Sigmoid colon (tissue), 7 donors: ENCODE results near the gene CCNQ. TPM values are rescaled to one million over a fixed set of nuclear protein-coding genes. Genes with fewer than 3 reads are reported as not detected.

Experiments used
- DNase-seq: peaks from one replicate; pipeline ENCODE4 v3.0.0-alpha.2; 2019
- H3K27ac ChIP-seq, 4 donors: fragments of 200-600 bp; sonication (generic); one replicate each; pipeline ENCODE4 v1.5.1; 2016 to 2019; ENCODE audit warnings: mild to moderate bottlenecking in 1 of 4
- H3K27me3 ChIP-seq, 3 donors: fragments of 200-600 bp; sonication (generic); one replicate each; pipeline ENCODE4 v1.5.1; 2019; ENCODE audit warnings: mild to moderate bottlenecking in 1 of 3
- H3K36me3 ChIP-seq, 4 donors: fragments of 200-600 bp; sonication (generic); one replicate each; pipeline ENCODE4 v1.5.1; 2016 to 2019
- H3K4me1 ChIP-seq, 4 donors: fragments of 200-600 bp; sonication (generic); one replicate each; pipeline ENCODE4 v1.5.1; 2017 to 2019
- H3K4me3 ChIP-seq, 4 donors: fragments of 200-600 bp; sonication (generic); one replicate each; pipeline ENCODE4 v1.5.1; 2017 to 2019; ENCODE audit warnings: mild to moderate bottlenecking in 2 of 4, moderate library complexity in 1 of 4
- H3K9me3 ChIP-seq, 4 donors: fragments of 200-600 bp in 3 of 4; sonication (generic) in 3 of 4; one replicate each; pipeline versions ENCODE4 v1.5.1 to v1.6.1; 2013 to 2019
- CTCF ChIP-seq, 4 experiments: fragments of 450-650 bp in 3 of 4; fragments of 200-600 bp in 1 of 4; IDR thresholded peaks; one replicate each; pipeline ENCODE4 v1.5.1; 2016 to 2019; ENCODE audit warnings: antibody characterized with exemption in 4 of 4, mild to moderate bottlenecking in 3 of 4, moderate library complexity in 2 of 4
- EP300 ChIP-seq, 4 donors: sonication (generic); formaldehyde crosslinking; IDR thresholded peaks; one replicate each; pipeline ENCODE4 v1.6.1; 2017; ENCODE audit warnings: antibody characterized with exemption in 4 of 4
- POLR2A ChIP-seq, 2 donors: fragments of 450-650 bp; IDR thresholded peaks; one replicate each; pipeline ENCODE4 v1.6.1; 2016; ENCODE audit warnings: antibody characterized with exemption in 2 of 2, mild to moderate bottlenecking in 2 of 2, moderate library complexity in 2 of 2
- POLR2AphosphoS5 ChIP-seq, 4 donors: sonication (generic); formaldehyde crosslinking; IDR thresholded peaks; one replicate each; pipeline ENCODE4 v1.6.1; 2017; ENCODE audit warnings: antibody characterized with exemption in 4 of 4
- WGBS, 2 donors: extraction: QIAGEN DNeasy Blood & Tissue Kit; methylation state at CpG; one replicate each; pipeline ENCODE4 v1.1.7; 2013; 5-methylcytosine and 5-hydroxymethylcytosine counted together
- intact Hi-C: fragments of 100-400 bp; cut with DNase I; formaldehyde crosslinking; loops from one replicate; pipeline ENCODE4 v1.15.1; 2023
- polyA plus RNA-seq, 3 donors: library from polyadenylated mRNA; stranded (reverse); fragments of 200-250 nt; gene quantifications; one replicate each; pipeline ENCODE4 v1.2.3, GENCODE V29; 2013
- total RNA-seq, 4 donors: library from RNA; depleted of rRNA; stranded (reverse); fragments of >200 nt; gene quantifications; one replicate each; pipeline ENCODE4 v1.1.0, GENCODE V29; 2016
- donor health status: healthy with polysubstance abuse.
- donor health status: Bipolar disorder and iron deficiency.
- donor health status: healthy.

The CCNQ gene
- total and polyA plus RNA-seq, 7 donors: 31.8 to 49.0 (median 37.9) TPM

GRCh38 chrX:153627675-153628111 is 28.8 kb upstream of the CCNQ start:
- Histone ChIP-seq H3K4me1 (no peaks in the 10 kb centered on the region), H3K4me3 (no peak overlapping the region), H3K36me3 (no peaks in the 10 kb centered on the region), H3K27me3 (peaks cover 0 to 3% (median 0%) of the 10 kb centered on the region in 3 donors), H3K9me3 (no peaks in the 10 kb centered on the region), H3K27ac (no peak overlapping the region)
- WGBS, 2 donors: 62 to 80% methylated on average over 15 of the region's 15 CpGs
- TF ChIP-seq CTCF (IDR thresholded peaks at IDR 0.05) (no peak), POLR2AphosphoS5 (IDR thresholded peaks at IDR 0.05) (no peak)
- intact Hi-C loops: no loop called here
- peak; percentile 56 for DNase-seq

- no peaks in the 10 kb centered on the region for H3K4me1 ChIP-seq
- TF ChIP-seq POLR2AphosphoS5 (IDR thresholded peaks at IDR 0.05) (no peak), POLR2A (IDR thresholded peaks at IDR 0.05) (no peak), CTCF (IDR thresholded peaks at IDR 0.05) (no peak), EP300 (IDR thresholded peaks at IDR 0.05) (no peak)
- no peak for DNase-seq
- WGBS, 2 donors: 53 to 82% methylated on average over 35 of the region's 35 CpGs
- intact Hi-C loops: no loop called here
- no peak overlapping the region for H3K4me3 ChIP-seq
- H3K27ac ChIP-seq: no peak overlapping the region
- peaks cover 0 to 3% (median 0%) of the 10 kb centered on the region in 3 donors for H3K27me3 ChIP-seq
- H3K9me3 ChIP-seq: no peaks in the 10 kb centered on the region
- H3K36me3 ChIP-seq: no peaks in the 10 kb centered on the region
Observed at GRCh38 chrX:153626863-153627674, 28.1 kb upstream of the CCNQ start.

- Histone ChIP-seq H3K27me3 (peaks cover 0 to 3% (median 0%) of the 10 kb centered on the region in 3 donors), H3K27ac (no peak overlapping the region), H3K9me3 (no peaks in the 10 kb centered on the region), H3K4me1 (no peaks in the 10 kb centered on the region), H3K4me3 (no peak overlapping the region), H3K36me3 (no peaks in the 10 kb centered on the region)
- WGBS, 2 donors: 84 to 85% methylated on average over 16 of the region's 16 CpGs
- intact Hi-C loops: no loop called here
- DNase-seq: peak; percentile 58
- TF ChIP-seq POLR2AphosphoS5 (IDR thresholded peaks at IDR 0.05) (no peak), EP300 (IDR thresholded peaks at IDR 0.05) (no peak), POLR2A (IDR thresholded peaks at IDR 0.05) (no peak), CTCF (IDR thresholded peaks at IDR 0.05) (no peak)
Observed at GRCh38 chrX:153626025-153626633, 27.2 kb upstream of the CCNQ start.

- intact Hi-C loops: no loop called here
- DNase-seq: peak; percentile 56
- H3K27me3 ChIP-seq: peaks cover 0 to 3% (median 0%) of the 10 kb centered on the region in 3 donors
- 87 to 93% methylated on average over 19 to 21 of the region's 21 CpGs for WGBS, 2 donors
- no peak overlapping the region for H3K27ac ChIP-seq
- H3K36me3 ChIP-seq: no peaks in the 10 kb centered on the region
- H3K4me3 ChIP-seq: no peak overlapping the region
- TF ChIP-seq POLR2AphosphoS5 (IDR thresholded peaks at IDR 0.05): no peak
- no peaks in the 10 kb centered on the region for H3K9me3 ChIP-seq
- H3K4me1 ChIP-seq: no peaks in the 10 kb centered on the region
Observed at GRCh38 chrX:153625271-153626024, 26.5 kb upstream of the CCNQ start.
